Activated T-helper 1 cell treated with anti-CD3 and anti-CD28 coated beads, Interleukin-12 subunit alpha, Interleukin-12 subunit beta, Interleukin-2, Interleukin-4 antibody, amounts not matched to agents 30 ng/mL and 10 ng/mL and 1 ng/mL, durations not matched to agents 14 hours and 24 hours and 36 hours (primary cell): Measurements from ENCODE around the gene IL22. TPM values are rescaled to one million over a fixed set of nuclear protein-coding genes. Genes with fewer than 3 reads are reported as not detected.
A peak's percentile ranks its signal among the peaks of the same experiment; 100 is the strongest.
"Not testable (repeated sequence)": the region's sequence is repeated elsewhere in the genome, so short reads cannot be mapped to it uniquely, and the experiment has no call there.

ENCODE experiments used
- DNase-seq: peaks from one replicate; pipeline ENCODE4 v3.0.0; 2021; ENCODE audit warnings: low spot score
- H3K27ac Mint-ChIP-seq: one replicate; pipeline ENCODE4 v1.8.0; 2021; ENCODE audit warnings: mild to moderate bottlenecking, mixed read lengths
- H3K27me3 Mint-ChIP-seq: one replicate; pipeline ENCODE4 v1.8.0; 2022; ENCODE audit warnings: mild to moderate bottlenecking, moderate library complexity, mixed read lengths; ENCODE audit not compliant: insufficient read depth
- H3K36me3 Mint-ChIP-seq: one replicate; pipeline ENCODE4 v1.8.0; 2021; ENCODE audit warnings: low read depth, mixed read lengths
- H3K4me1 Mint-ChIP-seq: one replicate; pipeline ENCODE4 v1.8.0; 2021; ENCODE audit warnings: low read depth, mixed read lengths
- H3K4me3 Mint-ChIP-seq: one replicate; pipeline ENCODE4 v1.8.0; 2021; ENCODE audit warnings: mild to moderate bottlenecking, moderate library complexity, mixed read lengths
- H3K9me3 Mint-ChIP-seq: one replicate; pipeline ENCODE4 v1.8.0; 2021; ENCODE audit warnings: mixed read lengths
- intact Hi-C: fragments of 100-400 bp; cut with micrococcal nuclease; formaldehyde crosslinking; loops from one replicate; pipeline ENCODE4 v1.15.1; 2024
- total RNA-seq: library from RNA; stranded (reverse); gene quantifications from 2 replicates; pipeline ENCODE4 v1.2.3, GENCODE V29; 2022

The IL22 gene
- total RNA-seq, 1 donor from 2014 or later = 3.4 TPM

DNA sequence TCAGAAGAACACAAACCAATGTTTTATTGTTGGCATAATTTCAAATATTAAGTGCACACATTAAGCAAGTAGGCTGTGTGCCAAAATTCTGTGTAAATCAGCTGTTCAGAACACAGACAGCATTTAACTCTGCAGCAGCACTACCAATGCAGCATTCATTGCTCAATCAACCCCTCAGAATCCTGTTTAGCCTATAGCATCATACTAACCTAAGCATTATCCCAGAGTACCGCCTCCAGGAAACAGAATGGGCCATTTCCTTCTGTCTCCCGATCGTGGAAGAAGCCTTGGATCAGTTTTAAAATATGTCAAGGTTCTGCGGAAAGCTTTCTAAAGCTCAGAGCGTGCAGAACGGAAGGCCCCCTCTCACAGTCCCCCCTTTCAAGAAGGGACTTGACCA, 31.1 kb downstream of the IL22 start:
- no peak overlapping the region for H3K4me3 Mint-ChIP-seq
- no peaks in the 10 kb centered on the region for H3K9me3 Mint-ChIP-seq
- no peak for DNase-seq
- H3K27ac Mint-ChIP-seq = peak overlapping the region; percentile 2
- intact Hi-C loops = loop anchor here (2.0 to 10.0 kb wide), 5 partner anchors 20 to 868 kb away; partner anchors contain the start of genes IFNG, RAP1B and SLC35E3
- peaks cover 12% of the 10 kb centered on the region for H3K36me3 Mint-ChIP-seq
- H3K4me1 Mint-ChIP-seq = peaks cover 56% of the 10 kb centered on the region
- H3K27me3 Mint-ChIP-seq = no peaks in the 10 kb centered on the region

DNA sequence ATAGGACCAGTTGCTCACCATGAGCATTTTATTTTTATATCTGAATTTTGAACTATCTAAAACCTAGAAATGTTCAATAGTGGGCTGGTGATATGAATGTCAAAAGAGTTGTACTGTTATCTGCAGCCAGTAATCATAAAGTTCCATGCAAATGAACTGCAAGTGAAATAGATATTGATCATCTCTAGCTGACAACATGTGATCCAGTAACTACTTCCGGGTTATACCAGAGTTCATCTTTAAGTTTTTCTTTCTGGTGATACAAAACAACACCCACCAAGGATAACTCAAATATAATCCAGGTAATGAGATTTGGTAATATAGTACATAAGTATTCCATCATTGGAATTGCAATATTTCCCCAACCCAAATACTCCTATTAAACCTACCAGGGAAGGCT, 31.9 kb downstream of the IL22 start:
- H3K9me3 Mint-ChIP-seq = no peaks in the 10 kb centered on the region
- no peaks in the 10 kb centered on the region for H3K27me3 Mint-ChIP-seq
- DNase-seq = no peak
- intact Hi-C loops = loop anchor here (5.0 to 10.0 kb wide), 3 partner anchors 391 to 867 kb away; partner anchors contain the start of genes RAP1B and SLC35E3
- peaks cover 53% of the 10 kb centered on the region for H3K4me1 Mint-ChIP-seq
- H3K27ac Mint-ChIP-seq = no peak overlapping the region
- H3K4me3 Mint-ChIP-seq = peak overlapping the region; percentile 34
- peaks cover 10% of the 10 kb centered on the region for H3K36me3 Mint-ChIP-seq

DNA sequence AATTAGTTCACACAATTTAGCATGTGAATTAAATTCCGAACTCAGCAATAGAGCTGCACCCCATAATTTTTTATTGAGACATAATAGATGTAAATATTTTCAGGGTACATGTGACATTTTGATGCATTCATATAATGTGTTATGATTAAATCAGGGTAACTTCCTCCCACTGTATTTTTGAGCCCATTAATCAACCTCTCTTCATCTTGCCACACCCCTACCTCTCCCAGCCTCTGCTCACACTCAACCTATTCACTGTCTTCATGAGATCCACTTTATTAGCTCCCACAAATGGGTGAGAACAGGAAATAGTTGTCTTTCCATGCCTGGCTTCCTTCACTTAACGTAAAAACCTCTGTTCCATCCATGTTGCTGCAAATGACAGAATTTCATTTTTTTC, 42.5 kb downstream of the IL22 start:
- Mint-ChIP-seq H3K27me3 (no peaks in the 10 kb centered on the region), H3K4me3 (no peak overlapping the region), H3K36me3 (peaks cover 17% of the 10 kb centered on the region), H3K9me3 (peaks cover 9% of the 10 kb centered on the region), H3K4me1 (peaks cover 58% of the 10 kb centered on the region), H3K27ac (no peak overlapping the region)
- DNase-seq = no peak
- intact Hi-C loops = no loop called here

DNA sequence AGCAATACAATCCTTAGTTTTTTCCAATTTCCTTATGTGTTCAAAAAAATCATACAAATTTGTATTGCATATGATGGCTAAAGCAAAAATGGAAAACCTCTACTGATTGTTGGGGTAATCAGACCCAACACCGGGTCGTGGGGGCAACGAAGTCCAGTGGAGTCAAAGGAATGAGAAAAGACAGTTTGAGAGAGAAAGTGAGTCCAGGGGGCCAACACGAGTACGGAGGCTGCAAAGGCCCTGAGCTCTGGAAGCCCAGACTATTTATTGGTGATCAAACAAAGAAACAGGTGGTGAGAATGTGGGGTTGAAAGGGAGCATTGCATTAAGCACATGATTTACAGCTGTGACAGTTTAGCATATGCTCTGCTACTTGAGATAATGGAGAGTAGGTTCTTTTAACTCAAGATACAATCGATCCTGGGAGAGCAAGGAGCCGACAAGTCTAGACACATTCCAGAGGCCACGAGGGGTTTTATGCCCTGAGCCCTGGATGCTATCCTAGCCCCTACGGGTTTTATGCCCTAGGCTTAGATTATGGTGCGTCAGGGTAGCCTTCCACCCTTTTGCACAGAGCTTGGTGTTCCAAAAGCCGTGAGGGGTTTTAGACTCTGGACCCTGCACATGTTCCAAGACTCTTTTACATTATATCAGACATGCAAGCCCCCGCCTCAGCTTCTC, 44.2 kb downstream of the IL22 start:
- H3K27ac Mint-ChIP-seq, DNase-seq, H3K27me3 Mint-ChIP-seq, H3K9me3 Mint-ChIP-seq, intact Hi-C loops, H3K4me3 Mint-ChIP-seq: not testable (repeated sequence)
- H3K36me3 Mint-ChIP-seq = peaks cover 21% of the 10 kb centered on the region
- H3K4me1 Mint-ChIP-seq = peaks cover 65% of the 10 kb centered on the region

DNA sequence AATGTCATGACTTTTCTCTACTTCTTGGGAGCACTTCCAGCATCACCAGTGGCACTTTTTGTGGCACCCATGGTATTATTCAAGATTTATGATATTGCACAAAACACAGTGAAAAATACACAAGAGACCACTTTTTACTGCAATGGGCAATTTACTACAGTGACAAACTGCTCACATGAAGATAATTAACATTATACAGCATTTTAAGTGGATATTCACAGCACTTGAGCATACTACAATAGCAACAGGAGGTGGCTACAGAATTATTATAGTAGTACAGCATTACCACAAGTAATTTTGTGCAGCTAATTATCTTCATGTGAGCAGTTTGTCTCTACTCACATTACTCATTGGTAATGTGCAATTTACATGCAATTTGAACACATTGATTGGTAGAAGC, 46.1 kb downstream of the IL22 start:
- Mint-ChIP-seq H3K36me3 (peaks cover 22% of the 10 kb centered on the region), H3K4me1 (peaks cover 67% of the 10 kb centered on the region), H3K27ac (no peak overlapping the region), H3K27me3 (no peaks in the 10 kb centered on the region), H3K9me3 (peaks cover 9% of the 10 kb centered on the region), H3K4me3 (no peak overlapping the region)
- intact Hi-C loops = loop anchor here (2.0 kb wide), 1 partner anchor 14 kb away; no protein-coding TSS in a partner anchor
- DNase-seq = no peak

DNA sequence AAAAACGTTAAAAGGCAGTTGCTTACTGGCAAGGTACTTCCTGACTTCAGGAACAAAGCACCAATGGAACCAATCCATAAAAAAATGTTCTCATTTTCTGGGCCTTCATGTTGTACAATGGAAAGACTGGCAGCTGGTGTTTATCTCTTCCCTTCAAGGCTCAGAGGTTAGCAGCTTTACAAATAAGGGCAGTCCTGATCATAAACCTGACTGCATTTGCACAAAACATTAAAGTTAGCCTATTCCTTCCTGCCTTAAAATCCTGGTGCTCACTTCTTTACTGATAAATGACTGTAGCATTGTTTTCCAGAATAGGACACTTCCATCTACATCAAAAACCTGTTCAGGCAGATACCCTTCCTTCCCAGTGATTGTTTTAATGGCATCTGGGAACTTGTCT, 47.0 kb downstream of the IL22 start:
- Mint-ChIP-seq H3K36me3 (peaks cover 17% of the 10 kb centered on the region), H3K4me1 (peaks cover 61% of the 10 kb centered on the region), H3K27me3 (no peaks in the 10 kb centered on the region), H3K27ac (no peak overlapping the region), H3K4me3 (no peak overlapping the region), H3K9me3 (peaks cover under 1% of the 10 kb centered on the region)
- DNase-seq = no peak
- intact Hi-C loops = loop anchor here (2.0 kb wide), 1 partner anchor 14 kb away; no protein-coding TSS in a partner anchor

DNA sequence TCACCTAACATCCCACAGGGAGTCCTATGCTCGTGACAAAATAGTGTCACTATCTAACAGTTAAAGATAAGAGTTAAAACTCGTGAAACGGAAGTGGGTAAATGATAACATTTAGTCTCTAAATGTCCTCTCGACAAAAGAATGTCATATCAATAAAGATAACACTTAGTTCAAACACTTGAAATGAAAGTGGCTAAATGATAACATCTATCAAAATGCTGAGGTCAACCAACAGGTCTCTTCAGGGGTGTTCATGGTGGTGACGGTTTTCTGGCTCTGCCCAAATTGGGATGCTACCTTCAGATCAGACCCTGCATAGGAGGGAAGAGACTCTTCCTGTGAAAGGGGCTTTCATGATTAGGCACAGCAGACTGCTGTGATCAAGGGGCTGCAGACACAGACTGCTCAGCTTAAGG, 49.9 kb downstream of the IL22 start:
- DNase-seq = no peak
- H3K4me3 Mint-ChIP-seq = no peak overlapping the region
- peaks cover 75% of the 10 kb centered on the region for H3K4me1 Mint-ChIP-seq
- no peaks in the 10 kb centered on the region for H3K9me3 Mint-ChIP-seq
- H3K36me3 Mint-ChIP-seq = peaks cover 22% of the 10 kb centered on the region
- H3K27ac Mint-ChIP-seq = peak overlapping the region; percentile 19
- H3K27me3 Mint-ChIP-seq = no peaks in the 10 kb centered on the region
- intact Hi-C loops = loop anchor here (2.0 kb wide), 1 partner anchor 19 kb away; no protein-coding TSS in a partner anchor

DNA sequence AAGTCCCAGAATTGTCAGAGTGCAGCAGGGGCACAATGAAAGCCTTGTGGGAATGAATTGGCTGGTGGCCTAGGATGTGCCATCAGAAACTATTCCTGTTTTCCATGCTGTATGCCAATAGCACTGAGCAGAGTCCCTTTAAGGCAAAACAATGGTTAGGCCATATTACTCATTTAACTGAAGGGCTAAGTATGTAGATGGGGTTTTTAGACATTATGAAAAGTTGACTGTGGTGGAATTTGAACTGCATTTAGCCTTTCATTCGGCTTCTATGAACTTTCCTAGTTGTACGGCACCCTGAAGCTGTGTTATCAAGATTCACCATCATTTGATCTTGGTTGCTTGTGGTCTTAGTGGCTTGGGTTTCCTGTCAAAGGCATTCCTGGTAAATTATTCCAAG, 52.5 kb downstream of the IL22 start:
- DNase-seq = no peak
- no peaks in the 10 kb centered on the region for H3K9me3 Mint-ChIP-seq
- intact Hi-C loops = no loop called here
- H3K36me3 Mint-ChIP-seq = peaks cover 16% of the 10 kb centered on the region
- H3K4me1 Mint-ChIP-seq = peaks cover 78% of the 10 kb centered on the region
- peak overlapping the region; percentile 16 for H3K4me3 Mint-ChIP-seq
- H3K27me3 Mint-ChIP-seq = no peaks in the 10 kb centered on the region
- peak overlapping the region; percentile 98 for H3K27ac Mint-ChIP-seq

DNA sequence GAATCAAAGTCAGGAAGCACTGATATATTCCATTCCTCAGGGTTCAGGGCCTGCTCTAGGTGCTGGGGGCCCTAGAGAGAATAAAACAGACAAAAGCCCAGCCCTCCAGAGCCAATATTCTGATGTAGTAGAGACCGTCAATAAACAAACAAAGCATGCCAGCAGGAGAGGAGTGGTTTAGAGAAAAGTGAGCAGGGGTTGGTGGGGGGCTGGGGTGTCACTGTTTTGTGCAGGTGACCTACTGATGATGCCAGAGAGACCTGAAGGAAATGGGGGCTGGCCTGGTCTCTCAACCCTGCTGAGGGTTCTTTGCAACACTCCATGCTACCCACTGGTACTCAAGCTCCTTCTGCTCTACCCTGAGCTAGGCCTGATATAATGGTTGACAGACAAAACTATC, 54.3 kb downstream of the IL22 start:
- H3K36me3 Mint-ChIP-seq = peaks cover 23% of the 10 kb centered on the region
- H3K4me1 Mint-ChIP-seq = peaks cover 79% of the 10 kb centered on the region
- no peaks in the 10 kb centered on the region for H3K27me3 Mint-ChIP-seq
- no peak for DNase-seq
- intact Hi-C loops = loop anchor here (2.0 kb wide), 1 partner anchor 78 kb away; no protein-coding TSS in a partner anchor
- H3K4me3 Mint-ChIP-seq = peak overlapping the region; percentile 78
- H3K9me3 Mint-ChIP-seq = peaks cover 11% of the 10 kb centered on the region
- peak overlapping the region; percentile 98 for H3K27ac Mint-ChIP-seq

DNA sequence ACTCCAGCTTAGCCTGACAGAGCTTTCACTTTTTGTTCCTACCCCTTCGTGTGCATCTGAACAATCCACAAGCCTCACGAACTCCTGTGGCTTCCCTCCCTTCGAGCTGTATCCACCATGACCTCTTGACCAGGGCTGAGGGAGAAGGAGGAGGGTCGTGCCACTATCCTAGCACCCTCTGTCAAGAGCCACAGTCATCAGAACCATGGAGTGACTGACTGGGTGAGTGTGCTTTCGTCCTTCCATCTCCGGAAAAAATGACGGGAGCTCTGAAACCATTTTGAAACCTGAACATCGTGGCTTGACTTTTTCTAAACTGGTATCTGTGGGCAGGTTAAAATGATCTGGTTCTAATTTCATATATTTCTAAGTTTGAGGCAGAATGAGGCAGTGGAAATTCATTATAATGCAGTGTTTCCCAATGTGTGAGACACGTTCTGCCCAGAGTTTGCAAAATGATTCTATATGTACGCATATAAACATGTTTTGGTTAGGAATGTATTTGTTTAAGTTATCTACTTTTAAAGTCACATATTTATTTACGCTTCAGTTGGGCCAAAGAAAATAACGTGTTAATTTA, 54.8 kb downstream of the IL22 start:
- peak overlapping the region; percentile 98 for H3K27ac Mint-ChIP-seq
- H3K4me1 Mint-ChIP-seq = peaks cover 81% of the 10 kb centered on the region
- H3K9me3 Mint-ChIP-seq = peaks cover 16% of the 10 kb centered on the region
- H3K36me3 Mint-ChIP-seq = peaks cover 24% of the 10 kb centered on the region
- peak overlapping the region; percentile 78 for H3K4me3 Mint-ChIP-seq
- intact Hi-C loops = loop anchor here (1.0 to 2.0 kb wide), 3 partner anchors 8 to 78 kb away; no protein-coding TSS in a partner anchor
- DNase-seq = no peak
- no peaks in the 10 kb centered on the region for H3K27me3 Mint-ChIP-seq

Other genes starting within 250 kb of the IL22 start
- gene IFNG, start 93.9 kb downstream of the IL22 start, total RNA-seq = 2,121 and 2,175 TPM in 2 replicates
- gene IL26, start 27.8 kb downstream of the IL22 start, total RNA-seq = 6.9 and 8.1 TPM in 2 replicates
- gene MDM1, start 78.8 kb upstream of the IL22 start, total RNA-seq = 26.8 and 29.9 TPM in 2 replicates